ENCODE results near the gene CARD14.
"Not testable (repeated sequence)": the region's sequence is repeated elsewhere in the genome, so short reads cannot be mapped to it uniquely, and the experiment has no call there.

The CARD14 gene

DNA sequence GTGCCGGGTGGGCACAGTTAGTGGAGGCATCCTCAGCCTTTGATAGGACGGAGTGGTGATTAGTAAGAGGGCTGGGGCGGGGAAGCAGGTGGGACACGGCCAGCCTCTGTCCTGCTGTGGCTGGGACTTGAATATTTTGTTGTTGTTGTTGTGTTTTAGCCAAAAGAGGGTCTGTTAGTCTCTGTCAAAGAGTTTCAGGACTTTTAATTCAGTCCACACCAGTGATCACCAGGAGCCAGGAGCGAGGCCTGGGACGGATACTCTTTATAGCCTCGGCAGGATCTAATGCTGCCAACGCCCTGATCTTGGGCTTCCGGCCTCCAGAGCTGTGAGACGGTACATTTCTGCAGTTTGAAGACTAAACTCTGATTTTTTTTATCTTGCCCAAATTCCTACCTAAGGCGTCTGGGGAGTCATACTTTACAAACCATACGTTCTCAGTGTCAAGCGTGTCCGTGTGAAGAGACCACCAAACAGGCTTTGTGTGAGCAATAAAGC lies 87.9 kb downstream of the CARD14 start:
- DNase-seq, result no peak

GRCh38 chr17:80258296-80258695 lies 88.5 kb downstream of the CARD14 start:
- DNase-seq, result not testable (repeated sequence)
